Erythroblast (primary cell): Measurements from ENCODE around the gene FBXO3.

ENCODE experiments used
- DNase-seq, 2 experiments: peaks; one replicate each; lab custom pipeline; 2025; lab: John Stamatoyannopoulos, UW
- GATA1 ChIP-seq: IDR thresholded peaks from 2 replicates; pipeline ENCODE4 v1.6.1; 2011; ENCODE audit warnings: low read depth, mild to moderate bottlenecking, control low read depth, low read length, moderate library complexity
- POLR2A ChIP-seq: IDR thresholded peaks from 2 replicates; pipeline ENCODE4 v1.6.1; 2011; ENCODE audit warnings: mild to moderate bottlenecking, low read length

FBXO3 gene

GRCh38 chr11:33706966-33707365, 67.4 kb downstream of the FBXO3 start:
- DNase-seq = no peak
- TF ChIP-seq GATA1 (no peak), POLR2A (no peak)

- TF ChIP-seq GATA1 (no peak), POLR2A (no peak)
- no peak for DNase-seq
Measured at GRCh38 chr11:33706546-33706945, 67.8 kb downstream of the FBXO3 start.

GRCh38 chr11:33704240-33705002, 69.9 kb downstream of the FBXO3 start:
- TF ChIP-seq POLR2A (no peak), GATA1 (no peak)
- no peak for DNase-seq

- TF ChIP-seq GATA1 (no peak), POLR2A (no peak)
- no peak for DNase-seq
Measured at GRCh38 chr11:33703788-33704187, 70.5 kb downstream of the FBXO3 start.

- TF ChIP-seq GATA1 = no peak
- no peak for TF ChIP-seq POLR2A
- no peak for DNase-seq
Measured at GRCh38 chr11:33703234-33703633, 71.1 kb downstream of the FBXO3 start.

- DNase-seq = no peak
Measured at GRCh38 chr11:33701302-33702230, 72.8 kb downstream of the FBXO3 start.

GRCh38 chr11:33700502-33701271, 73.6 kb downstream of the FBXO3 start, which contains the start of gene C11orf91:
C11orf91 (minus strand) TSS chr11:33700826; CDS start chr11:33700740, 86 bp downstream.
- TF ChIP-seq POLR2A (no peak), GATA1 (no peak)
- peak; percentile 94 to 97 for DNase-seq

More at GRCh38 chr11:33701302-33702230, 72.8 kb downstream of the FBXO3 start:
- no peak for TF ChIP-seq POLR2A
- TF ChIP-seq GATA1 = no peak

- DNase-seq = no peak
- TF ChIP-seq POLR2A = no peak
- TF ChIP-seq GATA1 = no peak
Measured at GRCh38 chr11:33700063-33700501, 74.2 kb downstream of the FBXO3 start.

GRCh38 chr11:33699515-33700062, 74.7 kb downstream of the FBXO3 start:
- TF ChIP-seq GATA1 = no peak
- no peak for TF ChIP-seq POLR2A
- DNase-seq = no peak

GRCh38 chr11:33698921-33699320, 75.4 kb downstream of the FBXO3 start:
- TF ChIP-seq GATA1 (no peak), POLR2A (no peak)
- no peak for DNase-seq

GRCh38 chr11:33697997-33698396, 76.3 kb downstream of the FBXO3 start:
- TF ChIP-seq GATA1 = no peak
- no peak for TF ChIP-seq POLR2A
- no peak for DNase-seq

GRCh38 chr11:33696931-33697638, 77.2 kb downstream of the FBXO3 start:
- TF ChIP-seq GATA1 = no peak
- no peak for TF ChIP-seq POLR2A
- no peak for DNase-seq
